NB4 (cell line): ENCODE results near the gene UBA52.

Experiments used
- MYC ChIP-seq: IDR thresholded peaks from 2 replicates; pipeline ENCODE4 v1.6.1; 2011; ENCODE audit warnings: low read depth, low read length
- POLR2A ChIP-seq: IDR thresholded peaks from 2 replicates; pipeline ENCODE4 v1.6.1; 2011; ENCODE audit warnings: mild to moderate bottlenecking; ENCODE audit not compliant: insufficient read length; ENCODE audit errors: extremely low read depth
- TF ChIP-seq, protein P1 (sequence below): IDR thresholded peaks from one replicate; pipeline ENCODE4 v1.5.1; 2012; ENCODE audit warnings: low read depth, low read length

DNA sequence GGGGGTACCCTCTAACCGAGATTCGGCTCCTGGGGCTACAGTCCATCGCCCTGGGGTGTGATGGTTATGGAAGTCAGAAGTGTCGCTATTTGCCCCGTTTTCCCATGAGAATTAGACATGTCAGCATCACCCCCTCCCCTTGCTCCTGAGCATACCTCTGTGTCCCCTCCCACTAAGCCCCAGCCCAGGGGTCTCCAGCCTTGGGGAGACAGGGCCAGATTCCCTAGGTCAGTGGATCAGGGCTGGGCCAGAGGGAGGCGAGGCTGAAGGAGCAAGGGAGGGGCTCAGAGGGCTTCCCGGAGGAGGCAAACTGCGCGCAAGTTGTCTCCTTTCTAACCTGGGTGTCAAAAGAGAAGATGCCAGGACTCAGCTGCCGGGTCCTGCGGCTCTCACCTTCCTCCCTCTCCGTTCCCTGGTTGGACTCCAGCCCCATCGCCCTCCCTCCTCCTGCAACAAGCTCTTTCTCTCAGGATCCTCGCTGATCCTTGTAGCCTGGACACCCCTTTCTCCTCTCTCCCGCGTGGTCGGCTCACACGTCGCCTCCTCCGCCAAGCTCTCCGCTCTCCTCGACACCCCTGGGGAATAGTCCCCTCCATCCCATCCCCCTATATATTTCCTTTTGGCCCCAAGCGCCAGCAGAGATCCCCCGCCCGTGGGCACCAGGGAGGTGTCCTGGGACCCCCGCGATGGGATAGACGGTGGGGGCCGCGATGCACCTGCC lies 40.6 kb downstream of the UBA52 start:
- TF ChIP-seq, protein P1, sequence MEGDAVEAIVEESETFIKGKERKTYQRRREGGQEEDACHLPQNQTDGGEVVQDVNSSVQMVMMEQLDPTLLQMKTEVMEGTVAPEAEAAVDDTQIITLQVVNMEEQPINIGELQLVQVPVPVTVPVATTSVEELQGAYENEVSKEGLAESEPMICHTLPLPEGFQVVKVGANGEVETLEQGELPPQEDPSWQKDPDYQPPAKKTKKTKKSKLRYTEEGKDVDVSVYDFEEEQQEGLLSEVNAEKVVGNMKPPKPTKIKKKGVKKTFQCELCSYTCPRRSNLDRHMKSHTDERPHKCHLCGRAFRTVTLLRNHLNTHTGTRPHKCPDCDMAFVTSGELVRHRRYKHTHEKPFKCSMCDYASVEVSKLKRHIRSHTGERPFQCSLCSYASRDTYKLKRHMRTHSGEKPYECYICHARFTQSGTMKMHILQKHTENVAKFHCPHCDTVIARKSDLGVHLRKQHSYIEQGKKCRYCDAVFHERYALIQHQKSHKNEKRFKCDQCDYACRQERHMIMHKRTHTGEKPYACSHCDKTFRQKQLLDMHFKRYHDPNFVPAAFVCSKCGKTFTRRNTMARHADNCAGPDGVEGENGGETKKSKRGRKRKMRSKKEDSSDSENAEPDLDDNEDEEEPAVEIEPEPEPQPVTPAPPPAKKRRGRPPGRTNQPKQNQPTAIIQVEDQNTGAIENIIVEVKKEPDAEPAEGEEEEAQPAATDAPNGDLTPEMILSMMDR = no peak
- TF ChIP-seq POLR2A (no peak), MYC (no peak)
